Nucleus accumbens (tissue), 56 donors: ENCODE data around the gene CAPN5.
A peak's percentile ranks its signal among the peaks of the same experiment; 100 is the strongest.
"Not testable (repeated sequence)": the region's sequence is repeated elsewhere in the genome, so short reads cannot be mapped to it uniquely, and the experiment has no call there.

Source experiments
- DNase-seq, 56 donors: peaks; one replicate each; lab custom pipeline; 2025; lab: John Stamatoyannopoulos, UW

CAPN5 gene

GRCh38 chr11:77040889-77041288, 25.9 kb upstream of the CAPN5 start:
- no peak for DNase-seq

- DNase-seq = no peak
Observed at GRCh38 chr11:77042111-77042726, 24.6 kb upstream of the CAPN5 start.

- no peak for DNase-seq
Observed at GRCh38 chr11:77044356-77044755, 22.4 kb upstream of the CAPN5 start.

- no peak for DNase-seq
Observed at GRCh38 chr11:77044886-77045285, 21.9 kb upstream of the CAPN5 start.

- DNase-seq = peak in 12 of 56 donors; percentile 6 to 41 (median 16)
Observed at GRCh38 chr11:77046060-77046501, 20.7 kb upstream of the CAPN5 start.

- peak in 45 of 56 donors; percentile 11 to 88 (median 56) for DNase-seq
Observed at GRCh38 chr11:77047007-77047927, 19.5 kb upstream of the CAPN5 start.

GRCh38 chr11:77047928-77048446, 18.8 kb upstream of the CAPN5 start:
- not testable (repeated sequence) for DNase-seq

GRCh38 chr11:77049026-77049425, 17.7 kb upstream of the CAPN5 start:
- DNase-seq = no peak

GRCh38 chr11:77051511-77051910, 15.3 kb upstream of the CAPN5 start:
- no peak for DNase-seq

GRCh38 chr11:77052518-77052917, 14.3 kb upstream of the CAPN5 start:
- no peak for DNase-seq

- DNase-seq = no peak
Observed at GRCh38 chr11:77053217-77054015, 13.4 kb upstream of the CAPN5 start.

GRCh38 chr11:77054084-77054483, 12.7 kb upstream of the CAPN5 start:
- DNase-seq = no peak

- DNase-seq = no peak
Observed at GRCh38 chr11:77055101-77055561, 11.6 kb upstream of the CAPN5 start.

GRCh38 chr11:77055913-77056312, 10.9 kb upstream of the CAPN5 start:
- DNase-seq = no peak

GRCh38 chr11:77056814-77057402, 9.9 kb upstream of the CAPN5 start:
- no peak for DNase-seq

- no peak for DNase-seq
Observed at GRCh38 chr11:77057938-77058474, 8.8 kb upstream of the CAPN5 start.

- DNase-seq = no peak
Observed at GRCh38 chr11:77058900-77059299, 7.9 kb upstream of the CAPN5 start.

- no peak for DNase-seq
Observed at GRCh38 chr11:77059806-77060205, 7.0 kb upstream of the CAPN5 start.

GRCh38 chr11:77060234-77060633, 6.5 kb upstream of the CAPN5 start:
- DNase-seq = no peak

GRCh38 chr11:77061258-77061657, 5.5 kb upstream of the CAPN5 start:
- not testable (repeated sequence) for DNase-seq
